GM21515 (cell line): Measurements from ENCODE around the gene RARS2.
A peak's percentile ranks its signal among the peaks of the same experiment; 100 is the strongest.
"Not testable (repeated sequence)": the region's sequence is repeated elsewhere in the genome, so short reads cannot be mapped to it uniquely, and the experiment has no call there.

Experiments
- ATAC-seq: cut with Tn5 transposase; IDR thresholded peaks from one replicate; pipeline ENCODE4 v1.9.1; 2021; ENCODE audit not compliant: unreplicated experiment

Gene RARS2

DNA sequence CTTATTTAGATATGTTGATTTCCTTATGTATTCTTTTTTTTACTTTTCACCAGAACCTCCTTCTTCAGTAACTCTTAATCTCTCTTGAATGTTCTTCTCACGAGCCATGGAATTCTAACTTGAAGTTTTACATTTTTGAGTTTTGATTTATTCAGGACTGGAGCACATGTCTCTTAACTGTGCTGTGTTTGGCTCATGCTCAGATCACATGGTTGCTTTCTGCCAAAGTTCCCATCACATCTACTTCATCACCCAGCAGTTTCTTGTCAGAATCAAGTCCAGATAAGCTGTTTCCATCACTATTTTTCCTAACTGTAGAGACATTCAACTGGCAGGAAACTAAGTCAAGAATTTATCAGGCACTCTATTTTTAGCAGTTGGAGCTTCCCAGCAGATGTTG lies 85.3 kb downstream of the RARS2 start:
- no peak for ATAC-seq

DNA sequence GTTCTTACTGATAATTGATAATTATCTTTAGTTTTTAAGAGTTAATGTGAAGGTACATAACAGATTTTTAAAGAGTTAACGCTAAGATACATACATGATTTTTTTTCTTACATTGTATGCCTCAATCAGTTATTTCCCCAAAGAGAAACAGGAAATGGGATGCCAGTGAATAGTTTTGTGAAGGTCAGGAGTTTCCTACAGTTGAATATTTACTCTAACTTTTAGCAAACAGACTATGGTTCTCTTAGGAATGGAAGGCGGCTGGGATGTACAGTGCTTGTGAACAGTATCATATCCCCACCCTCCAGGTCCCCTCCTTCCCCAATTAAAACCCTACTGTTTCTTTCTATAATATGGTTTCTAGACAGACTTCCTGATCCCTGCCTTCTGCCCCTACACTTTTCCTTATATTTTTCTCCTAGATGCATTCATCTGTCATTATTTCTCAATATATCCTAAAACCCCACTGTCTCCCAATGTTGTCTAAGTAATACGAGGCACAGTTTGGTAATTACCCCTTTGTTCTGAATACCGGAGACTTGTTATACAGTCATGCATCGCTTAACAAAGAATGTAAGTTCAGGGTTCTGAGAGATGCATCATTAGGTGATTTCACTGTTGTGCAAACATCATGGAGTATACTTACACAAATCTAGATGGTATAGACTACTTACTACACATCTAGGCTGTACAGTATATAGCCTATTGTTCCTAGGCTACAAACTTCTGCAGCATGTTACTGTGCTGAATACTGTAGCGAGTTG lies 87.8 kb downstream of the RARS2 start:
- ATAC-seq = no peak

DNA sequence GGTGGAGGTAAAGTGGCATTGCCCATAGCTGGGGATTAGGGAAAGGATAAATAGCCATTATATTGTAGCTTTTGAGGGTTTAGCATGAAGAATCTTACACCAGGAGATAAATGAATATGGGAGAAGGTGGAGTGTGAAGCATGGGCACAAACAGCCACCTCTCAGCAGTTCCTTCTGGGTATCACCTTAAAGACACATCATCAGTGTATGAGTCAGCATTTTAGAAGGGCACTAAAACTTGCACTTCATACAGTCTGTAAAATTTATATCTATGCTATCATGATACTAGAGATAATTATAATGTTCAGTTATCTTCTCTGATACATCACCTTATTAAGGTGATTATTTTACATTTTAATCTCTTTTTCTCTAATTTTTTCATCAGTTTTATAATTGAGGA lies 91.7 kb downstream of the RARS2 start:
- no peak for ATAC-seq

DNA sequence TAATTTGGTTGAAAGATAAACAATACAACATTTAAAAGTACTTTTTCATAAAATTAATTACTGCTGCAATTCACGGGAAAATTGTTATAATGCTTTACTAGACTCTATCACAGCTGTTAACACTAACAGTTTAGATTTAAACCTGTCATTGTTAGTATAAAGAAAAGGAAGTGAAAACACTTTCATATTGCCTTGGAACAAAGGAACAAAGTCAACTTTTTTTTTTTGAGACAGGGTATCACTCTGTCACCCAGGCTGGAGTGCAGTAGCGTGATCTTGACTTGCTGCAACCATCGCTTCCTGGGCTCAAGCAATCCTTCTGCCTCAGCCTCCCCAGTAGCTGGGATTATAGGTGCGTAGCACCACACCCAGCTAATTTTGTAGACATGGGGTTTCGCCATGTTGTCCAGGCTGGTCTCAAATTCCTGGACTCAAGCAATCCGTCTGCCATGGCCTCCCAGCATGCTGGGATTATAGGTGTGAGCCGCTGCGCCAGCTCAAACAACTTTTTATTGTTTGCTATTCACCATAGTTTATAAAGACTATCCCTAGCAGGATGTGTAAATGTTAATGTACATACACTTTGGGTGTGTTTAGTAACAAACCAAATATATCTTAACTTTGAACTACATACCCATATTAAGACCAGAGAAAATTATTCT lies 94.9 kb downstream of the RARS2 start:
- ATAC-seq = peak; percentile 57

GRCh38 chr6:87489326-87489725 lies 100.5 kb downstream of the RARS2 start:
- ATAC-seq = not testable (repeated sequence)

GRCh38 chr6:87487555-87487954 lies 102.2 kb downstream of the RARS2 start:
- no peak for ATAC-seq

- ATAC-seq = no peak
Observed at GRCh38 chr6:87484491-87484890, 105.3 kb downstream of the RARS2 start.

- no peak for ATAC-seq
Observed at GRCh38 chr6:87483929-87484328, 105.9 kb downstream of the RARS2 start.

- ATAC-seq = no peak
Observed at GRCh38 chr6:87482366-87482765, 107.4 kb downstream of the RARS2 start.

DNA sequence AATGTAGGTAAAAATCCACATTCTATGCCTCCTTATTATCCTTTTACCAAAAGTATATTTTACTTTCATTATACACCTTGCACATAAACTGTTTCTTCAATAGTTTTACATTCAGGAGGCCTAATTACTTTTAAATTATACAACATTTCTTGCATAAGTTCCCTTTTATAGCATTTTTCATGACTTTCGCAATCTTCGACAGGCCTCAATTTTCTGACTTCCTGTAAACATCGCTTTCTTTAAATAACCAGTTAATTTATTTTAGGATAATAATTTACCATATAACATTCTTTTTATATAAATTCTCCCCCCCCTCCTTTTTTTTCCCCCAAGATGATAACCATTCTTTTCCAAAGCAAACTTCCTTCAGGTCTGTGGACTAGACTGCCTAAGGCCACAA lies 107.9 kb downstream of the RARS2 start:
- ATAC-seq = no peak

DNA sequence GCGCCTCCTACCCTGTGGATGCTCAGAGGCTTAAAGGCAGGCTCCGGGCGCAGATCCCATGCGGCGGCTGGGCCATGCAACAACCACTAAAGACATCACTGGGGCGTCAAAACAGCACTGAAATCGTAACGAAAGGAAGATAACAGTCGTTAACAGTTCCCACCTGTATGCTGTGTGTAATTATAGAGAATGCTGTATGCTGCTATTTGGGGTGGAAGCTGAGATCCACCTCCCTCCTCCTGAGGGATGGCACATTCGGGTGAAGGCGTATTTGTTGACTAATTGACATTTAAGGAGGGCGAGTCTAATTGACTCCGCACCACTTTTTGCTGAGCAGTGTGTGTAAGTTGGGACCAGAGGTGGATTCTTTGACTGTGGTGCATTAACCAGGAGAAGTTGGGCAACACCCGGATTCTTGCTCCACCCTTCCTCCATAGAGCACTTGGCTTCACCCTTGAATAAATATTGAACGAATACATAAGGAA lies 116.3 kb downstream of the RARS2 start:
- ATAC-seq = peak; percentile 71

- ATAC-seq = peak; percentile 84
Observed at GRCh38 chr6:87472525-87473418, 117.0 kb downstream of the RARS2 start, which contains the start of gene SLC35A1. TSS of gene SLC35A1 (plus strand) at chr6:87472974. CDS start at chr6:87473004, 30 bp downstream.

- ATAC-seq = no peak
Observed at GRCh38 chr6:87465051-87465450, 124.7 kb downstream of the RARS2 start.
